Neural cell (in vitro differentiated cells): ENCODE results near the gene TBXA2R.

Source experiments
- CTCF ChIP-seq: fragments of 450-650 bp; IDR thresholded peaks from 2 replicates; pipeline ENCODE4 v1.5.1; 2014; ENCODE audit warnings: antibody characterized with exemption, mild to moderate bottlenecking, moderate library complexity; ENCODE audit not compliant: poor library complexity, severe bottlenecking
- EZH2 ChIP-seq: fragments of 200-600, 300-800 bp; shearing (Covaris generic), sonication (generic); IDR thresholded peaks from 2 replicates; pipeline ENCODE4 v1.6.1; 2014; ENCODE audit warnings: antibody characterized with exemption, low read length, borderline replicate concordance, mild to moderate bottlenecking; ENCODE audit not compliant: insufficient read depth, poor library complexity, severe bottlenecking
- MXI1 ChIP-seq: fragments of 450-650 bp; conservative IDR thresholded peaks from 2 replicates; pipeline ENCODE4 v1.6.1; 2014; ENCODE audit warnings: antibody characterized with exemption, mild to moderate bottlenecking; ENCODE audit not compliant: poor library complexity, severe bottlenecking
- POLR2AphosphoS5 ChIP-seq: IDR thresholded peaks from 2 replicates; pipeline ENCODE4 v1.6.1; 2012
- TF ChIP-seq, protein P1 (sequence below): IDR thresholded peaks from 2 replicates; pipeline ENCODE4 v1.6.1; 2012; ENCODE audit warnings: borderline replicate concordance

DNA sequence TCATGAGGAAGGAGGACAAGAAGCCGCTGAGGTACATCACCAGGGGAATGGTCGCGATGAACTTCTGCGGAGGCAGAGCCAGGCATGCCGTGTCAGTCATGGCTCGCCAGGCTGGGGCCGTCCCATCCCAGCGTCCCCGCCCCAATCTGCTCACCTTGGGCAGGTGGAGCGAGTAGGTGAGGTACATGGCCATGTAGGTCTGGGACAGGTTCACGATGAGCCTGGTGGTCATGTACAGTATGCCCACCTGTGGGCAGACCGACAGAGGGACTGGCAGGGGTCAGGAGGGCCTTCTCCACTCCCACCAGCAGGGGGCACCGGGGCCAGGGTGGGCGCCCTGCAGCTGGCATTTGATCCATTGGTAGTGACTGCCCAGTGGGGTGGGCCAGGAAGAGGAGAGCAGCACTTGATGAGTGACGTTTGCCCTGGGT lies 59.4 kb downstream of the TBXA2R start:
- TF ChIP-seq CTCF (peak; percentile 35), POLR2AphosphoS5 (no peak), EZH2 (no peak), MXI1 (no peak)
- TF ChIP-seq, protein P1, sequence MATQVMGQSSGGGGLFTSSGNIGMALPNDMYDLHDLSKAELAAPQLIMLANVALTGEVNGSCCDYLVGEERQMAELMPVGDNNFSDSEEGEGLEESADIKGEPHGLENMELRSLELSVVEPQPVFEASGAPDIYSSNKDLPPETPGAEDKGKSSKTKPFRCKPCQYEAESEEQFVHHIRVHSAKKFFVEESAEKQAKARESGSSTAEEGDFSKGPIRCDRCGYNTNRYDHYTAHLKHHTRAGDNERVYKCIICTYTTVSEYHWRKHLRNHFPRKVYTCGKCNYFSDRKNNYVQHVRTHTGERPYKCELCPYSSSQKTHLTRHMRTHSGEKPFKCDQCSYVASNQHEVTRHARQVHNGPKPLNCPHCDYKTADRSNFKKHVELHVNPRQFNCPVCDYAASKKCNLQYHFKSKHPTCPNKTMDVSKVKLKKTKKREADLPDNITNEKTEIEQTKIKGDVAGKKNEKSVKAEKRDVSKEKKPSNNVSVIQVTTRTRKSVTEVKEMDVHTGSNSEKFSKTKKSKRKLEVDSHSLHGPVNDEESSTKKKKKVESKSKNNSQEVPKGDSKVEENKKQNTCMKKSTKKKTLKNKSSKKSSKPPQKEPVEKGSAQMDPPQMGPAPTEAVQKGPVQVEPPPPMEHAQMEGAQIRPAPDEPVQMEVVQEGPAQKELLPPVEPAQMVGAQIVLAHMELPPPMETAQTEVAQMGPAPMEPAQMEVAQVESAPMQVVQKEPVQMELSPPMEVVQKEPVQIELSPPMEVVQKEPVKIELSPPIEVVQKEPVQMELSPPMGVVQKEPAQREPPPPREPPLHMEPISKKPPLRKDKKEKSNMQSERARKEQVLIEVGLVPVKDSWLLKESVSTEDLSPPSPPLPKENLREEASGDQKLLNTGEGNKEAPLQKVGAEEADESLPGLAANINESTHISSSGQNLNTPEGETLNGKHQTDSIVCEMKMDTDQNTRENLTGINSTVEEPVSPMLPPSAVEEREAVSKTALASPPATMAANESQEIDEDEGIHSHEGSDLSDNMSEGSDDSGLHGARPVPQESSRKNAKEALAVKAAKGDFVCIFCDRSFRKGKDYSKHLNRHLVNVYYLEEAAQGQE, result no peak
